H1 (cell line): ENCODE results near the gene MAP2K5. TPM values are rescaled to one million over a fixed set of nuclear protein-coding genes. Genes with fewer than 3 reads are reported as not detected.

ENCODE experiments used
- CTCF ChIA-PET: fragments of 300-600 bp; sonication (Branson Sonifier 250); formaldehyde crosslinking; loops from one replicate; lab custom pipeline; 2021; ENCODE audit not compliant: partially characterized antibody; lab: Charles Lee
- POLR2A ChIA-PET: fragments of 300-600 bp; sonication (Branson Sonifier 250); formaldehyde crosslinking; loops from one replicate; lab custom pipeline; 2021; ENCODE audit warnings: inconsistent platforms; ENCODE audit not compliant: partially characterized antibody; lab: Charles Lee
- DNase-seq, 2 experiments: peaks; one replicate each; pipeline versions ENCODE4 v3.0.0 to v3.0.0-alpha.2; 2010 to 2022; ENCODE audit warnings: low spot score in 2 of 2, low read depth in 1 of 2, mixed read lengths in 1 of 2
- FAIRE-seq: peaks from 2 replicates; lab custom pipeline; 2011; peaks lifted over from hg19 to GRCh38; lab: Jason Lieb, UNC
- H2AFZ ChIP-seq: 2 replicates; pipeline ENCODE4 v1.8.1; 2012; ENCODE audit warnings: low read length, inconsistent platforms
- H2AK5ac ChIP-seq: 2 replicates; pipeline ENCODE4 v1.6.1; 2013; ENCODE audit warnings: low read depth, low read length
- H2BK120ac ChIP-seq: replicated peaks from 2 replicates; pipeline ENCODE3; 2013; ENCODE audit warnings: low read depth, low read length, inconsistent platforms
- H2BK12ac ChIP-seq: 2 replicates; pipeline ENCODE4 v1.6.1; 2013; ENCODE audit warnings: low read depth, low read length
- H2BK15ac ChIP-seq: 2 replicates; pipeline ENCODE4 v1.6.1; 2013; ENCODE audit warnings: low read length
- H2BK20ac ChIP-seq: 2 replicates; pipeline ENCODE4 v1.6.1; 2013; ENCODE audit warnings: low read length
- H2BK5ac ChIP-seq: 2 replicates; pipeline ENCODE4 v1.6.1; 2013; ENCODE audit warnings: low read depth, low read length
- H3K14ac ChIP-seq: 2 replicates; pipeline ENCODE4 v1.6.1; 2013; ENCODE audit warnings: inconsistent platforms; ENCODE audit not compliant: insufficient read length
- H3K18ac ChIP-seq: 2 replicates; pipeline ENCODE4 v1.6.1; 2013; ENCODE audit warnings: low read length; ENCODE audit errors: extremely low read depth
- H3K23ac ChIP-seq: 2 replicates; pipeline ENCODE4 v1.6.1; 2013; ENCODE audit warnings: inconsistent platforms; ENCODE audit not compliant: insufficient read length
- H3K23me2 ChIP-seq: 2 replicates; pipeline ENCODE4 v1.6.1; 2013; ENCODE audit warnings: low read depth, low read length
- H3K27ac ChIP-seq: 2 replicates; pipeline ENCODE4 v1.6.1; 2011; ENCODE audit warnings: low read depth, low read length, inconsistent platforms
- H3K27me3 ChIP-seq, 4 experiments: replicated peaks in 1 of 4; 1 replicate in 1 of 4; 2 replicates in 3 of 4; pipeline versions ENCODE4 v1.6.1 to v1.8.1; 2011 to 2013; ENCODE audit warnings: low read length in 3 of 4, mild to moderate bottlenecking in 3 of 4, inconsistent platforms in 2 of 4, mixed read lengths in 2 of 4, moderate library complexity in 1 of 4; ENCODE audit not compliant: control insufficient read depth in 3 of 4, insufficient read depth in 3 of 4; ENCODE audit errors: extremely low read depth in 1 of 4
- H3K36me3 ChIP-seq, 4 experiments: 2 replicates each; pipeline versions ENCODE4 v1.6.1 to v1.8.1; 2011 to 2013; ENCODE audit warnings: mild to moderate bottlenecking in 4 of 4, low read length in 3 of 4, moderate library complexity in 2 of 4, control low read depth in 1 of 4, inconsistent platforms in 1 of 4; ENCODE audit not compliant: insufficient read depth in 4 of 4, control insufficient read depth in 2 of 4
- H3K4ac ChIP-seq: replicated peaks from 2 replicates; pipeline ENCODE3; 2013; ENCODE audit warnings: low read length, low read depth, mixed read lengths, inconsistent platforms; ENCODE audit not compliant: insufficient read length
- H3K4me1 ChIP-seq, 4 experiments: replicated peaks in 1 of 4; 1 replicate in 1 of 4; 2 replicates in 3 of 4; pipeline versions ENCODE4 v1.6.1 to v1.8.1; 2011 to 2013; ENCODE audit warnings: low read length in 3 of 4, inconsistent platforms in 2 of 4, mixed read lengths in 1 of 4; ENCODE audit not compliant: insufficient read depth in 4 of 4, control insufficient read depth in 3 of 4
- H3K4me2 ChIP-seq, 2 experiments: 2 replicates each; pipeline versions ENCODE4 v1.6.1 to v1.8.1; 2011 to 2013; ENCODE audit warnings: low read depth in 2 of 2, low read length in 2 of 2, control low read depth in 1 of 2, inconsistent platforms in 1 of 2, mild to moderate bottlenecking in 1 of 2; ENCODE audit not compliant: insufficient read depth in 1 of 2
- H3K4me3 ChIP-seq, 4 experiments: fragments of 200-600, 300-600 bp in 1 of 4; sonication (generic), shearing (Covaris generic), sonication (Bioruptor Twin) in 1 of 4; 2 replicates each; pipeline versions ENCODE4 v1.5.1 to v1.8.1; 2011 to 2016; ENCODE audit warnings: low read length in 4 of 4, low read depth in 3 of 4, control low read depth in 2 of 4, inconsistent platforms in 2 of 4, mild to moderate bottlenecking in 2 of 4, mixed read lengths in 1 of 4, moderate library complexity in 1 of 4; ENCODE audit not compliant: insufficient read depth in 2 of 4; ENCODE audit errors: extremely low read depth in 1 of 4
- H3K56ac ChIP-seq: replicated peaks from 2 replicates; pipeline ENCODE3; 2013; ENCODE audit warnings: low read depth, mild to moderate bottlenecking, mixed read lengths, low read length, inconsistent platforms; ENCODE audit not compliant: insufficient read length
- H3K79me1 ChIP-seq: 2 replicates; pipeline ENCODE4 v1.6.1; 2013; ENCODE audit warnings: low read depth, low read length, control low read depth
- H3K79me2 ChIP-seq, 2 experiments: 2 replicates each; pipeline versions ENCODE4 v1.6.1 to v1.8.1; 2012 to 2013; ENCODE audit warnings: low read length in 2 of 2, mild to moderate bottlenecking in 2 of 2, inconsistent platforms in 1 of 2; ENCODE audit not compliant: insufficient read depth in 2 of 2, control insufficient read depth in 1 of 2
- H3K9ac ChIP-seq, 4 experiments: replicated peaks in 1 of 4; 1 replicate in 1 of 4; 2 replicates in 3 of 4; pipeline versions ENCODE4 v1.6.1 to v1.8.1; 2011 to 2013; ENCODE audit warnings: low read depth in 3 of 4, low read length in 3 of 4, control low read depth in 2 of 4, mild to moderate bottlenecking in 2 of 4, moderate library complexity in 2 of 4, inconsistent platforms in 1 of 4; ENCODE audit errors: extremely low read depth in 1 of 4
- H3K9me3 ChIP-seq, 2 experiments: 2 replicates each; pipeline versions ENCODE4 v1.6.1 to v1.8.1; 2012 to 2013; ENCODE audit warnings: mild to moderate bottlenecking in 2 of 2, moderate library complexity in 2 of 2, control low read depth in 1 of 2, inconsistent platforms in 1 of 2, low read depth in 1 of 2, low read length in 1 of 2, mixed read lengths in 1 of 2; ENCODE audit not compliant: insufficient read depth in 2 of 2
- H4K20me1 ChIP-seq, 2 experiments: replicated peaks in 1 of 2; 2 replicates each; pipeline versions ENCODE3 to v1.8.1; 2011 to 2013; ENCODE audit warnings: inconsistent platforms in 2 of 2, low read length in 2 of 2, mild to moderate bottlenecking in 1 of 2; ENCODE audit not compliant: insufficient read depth in 2 of 2, control insufficient read depth in 1 of 2
- H4K5ac ChIP-seq: 2 replicates; pipeline ENCODE4 v1.6.1; 2013; ENCODE audit warnings: low read length, low read depth, mixed read lengths, inconsistent platforms; ENCODE audit not compliant: insufficient read length
- H4K8ac ChIP-seq: 2 replicates; pipeline ENCODE4 v1.8.0; 2013; ENCODE audit warnings: mild to moderate bottlenecking, moderate library complexity, low read length, inconsistent platforms; ENCODE audit not compliant: insufficient read depth; ENCODE audit errors: extremely low read depth
- H4K91ac ChIP-seq: replicated peaks from 2 replicates; pipeline ENCODE3; 2013; ENCODE audit warnings: low read length, mixed read lengths, inconsistent platforms; ENCODE audit not compliant: insufficient read length
- CBX5 ChIP-seq: fragments of 300-800, 300-1000 bp; sonication (generic); IDR thresholded peaks from 2 replicates; pipeline ENCODE4 v1.7.1; 2016; ENCODE audit warnings: antibody characterized with exemption, low read length, low read depth
- CREB1 ChIP-seq: IDR thresholded peaks from 2 replicates; pipeline ENCODE4 v1.6.1; 2012; ENCODE audit warnings: inconsistent platforms
- FOSL1 ChIP-seq: IDR thresholded peaks from 2 replicates; pipeline ENCODE4 v1.6.1; 2011; ENCODE audit warnings: mild to moderate bottlenecking, low read depth, low read length, moderate library complexity; ENCODE audit not compliant: insufficient read depth
- GTF2F1 ChIP-seq: IDR thresholded peaks from 2 replicates; pipeline ENCODE4 v1.6.1; 2012; ENCODE audit warnings: low read depth, low read length, improper control_type of control experiment, borderline replicate concordance
- NRF1 ChIP-seq: IDR thresholded peaks from 2 replicates; pipeline ENCODE4 v1.6.1; 2011; ENCODE audit warnings: mild to moderate bottlenecking, low read depth, low read length, improper control_type of control experiment
- PHF8 ChIP-seq: fragments of 200-600 bp; sonication (generic); conservative IDR thresholded peaks from 2 replicates; pipeline ENCODE4 v1.7.1; 2012; ENCODE audit warnings: low read depth, mild to moderate bottlenecking, inconsistent platforms, low read length, moderate library complexity
- POLR2AphosphoS5 ChIP-seq: IDR thresholded peaks from 2 replicates; pipeline ENCODE4 v1.6.1; 2011; ENCODE audit warnings: low read depth, low read length
- RBBP5 ChIP-seq: IDR thresholded peaks from 2 replicates; pipeline ENCODE4 v1.7.1; 2012; ENCODE audit warnings: low read depth, mild to moderate bottlenecking, inconsistent platforms, low read length, moderate library complexity, borderline replicate concordance
- SIRT6 ChIP-seq: IDR thresholded peaks from one replicate; pipeline ENCODE4 v1.7.1; 2012; ENCODE audit warnings: low read length, inconsistent platforms
- SP4 ChIP-seq: IDR thresholded peaks from 2 replicates; pipeline ENCODE4 v1.6.1; 2012; ENCODE audit warnings: low read length, inconsistent platforms
- TBP ChIP-seq: IDR thresholded peaks from 2 replicates; pipeline ENCODE4 v1.6.1; 2011; ENCODE audit warnings: low read depth, low read length, improper control_type of control experiment
- USF2 ChIP-seq: IDR thresholded peaks from 2 replicates; pipeline ENCODE4 v1.6.1; 2011; ENCODE audit warnings: low read length, improper control_type of control experiment
- YY1 ChIP-seq: IDR thresholded peaks from 2 replicates; pipeline ENCODE4 v1.6.1; 2011; ENCODE audit warnings: low read depth, mild to moderate bottlenecking, low read length
- WGBS, 2 experiments: shearing (Covaris generic) in 1 of 2; methylation state at CpG; one replicate each; pipeline versions ENCODE4 v1.1.6 to v1.1.7; 2013 to 2015; ENCODE audit warnings: low lambda C conversion rate in 2 of 2, mixed read lengths in 2 of 2, inconsistent platforms in 1 of 2, low coverage in 1 of 2, missing lambda C conversion rate in 1 of 2; ENCODE audit not compliant: insufficient replicate concordance in 2 of 2, insufficient coverage in 1 of 2, insufficient read length in 1 of 2; ENCODE audit errors: extremely low coverage in 1 of 2, missing lambda C conversion rate in 1 of 2; 5-methylcytosine and 5-hydroxymethylcytosine counted together
- polyA plus RNA-seq, 7 experiments: library from polyadenylated mRNA; depleted of rRNA in 3 of 7; stranded (reverse) in 5 of 7; unstranded in 2 of 7; fragments of >200 nt in 5 of 7; fragments of 200-250 nt in 2 of 7; gene quantifications; 1 replicate in 5 of 7; 2 replicates in 1 of 7; 4 replicates in 1 of 7; pipeline versions ENCODE4 v1.2.1 to v1.2.3, GENCODE V29; 2011 to 2013; ENCODE audit warnings: missing spikeins in 2 of 7, mixed read lengths in 2 of 7
- total RNA-seq: library from RNA; stranded (reverse); fragmentation: NEBNext Ultra II Directional; extraction: Animal tissue kit (Norgen Biotek cat#: 25700); gene quantifications from 2 replicates; pipeline ENCODE4 v1.2.1, GENCODE V29; 2021

Gene MAP2K5
- total and polyA plus RNA-seq, 2 of the 8 experiments (the other 6 are each of a cell fraction or from before 2014, with no cell fraction given) = 4.4 to 15.8 TPM

DNA sequence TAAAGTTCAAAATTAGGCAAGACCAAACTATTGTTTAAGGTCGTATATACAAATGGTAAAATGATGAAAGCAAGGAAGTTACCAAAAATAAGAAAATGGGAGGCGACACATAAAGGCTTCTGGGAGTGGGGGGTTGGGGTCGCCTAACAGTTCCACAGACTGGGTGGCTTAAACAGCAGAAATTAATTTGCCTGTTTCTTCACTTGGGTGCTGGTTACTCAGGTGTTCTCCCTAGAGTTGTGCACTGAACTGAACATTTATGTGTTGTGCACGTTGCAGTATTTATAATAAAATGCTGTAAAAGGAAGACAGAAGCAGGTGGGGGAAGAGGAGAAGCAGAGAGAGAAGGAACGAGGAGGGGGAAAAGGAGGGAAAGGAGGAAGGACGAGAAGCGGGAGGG lies 307.8 kb downstream of the MAP2K5 start:
- Histone ChIP-seq H2BK15ac (no peak overlapping the region), H3K4me1 (peaks cover 6 to 16% (median 9%) of the 10 kb centered on the region in 4 experiments; a peak in 5 of 7 replicates), H3K23ac (no peak overlapping the region), H3K56ac (no peak overlapping the region), H3K23me2 (no peaks in the 10 kb centered on the region), H3K27ac (no peak overlapping the region), H3K36me3 (no peaks in the 10 kb centered on the region), H2AK5ac (no peak overlapping the region), H3K27me3 (no peaks in the 10 kb centered on the region), H3K79me1 (no peaks in the 10 kb centered on the region), H3K4me2 (no peak overlapping the region), H3K14ac (no peak overlapping the region), H4K8ac (no peak overlapping the region), H3K18ac (no peak overlapping the region), H2BK5ac (no peak overlapping the region), H3K9ac (no peak overlapping the region), H2AFZ (no peak overlapping the region), H3K79me2 (no peaks in the 10 kb centered on the region), H2BK20ac (no peak overlapping the region), H3K4ac (no peak overlapping the region), H4K20me1 (no peaks in the 10 kb centered on the region), H2BK120ac (no peak overlapping the region), H3K4me3 (no peak overlapping the region), H3K9me3 (no peaks in the 10 kb centered on the region; a peak in 1 of 4 replicates), H4K5ac (no peak overlapping the region), H2BK12ac (no peak overlapping the region; the same call in 1 of the 2 replicates), H4K91ac (no peak overlapping the region)
- ChIA-PET CTCF (no interaction called here), POLR2A (no interaction called here)
- DNase-seq (no peak), FAIRE-seq (no peak)
- 75% methylated on average over 7 of the region's 7 CpGs; no CpG with 5 or more reads in 1 of the 2 experiments for WGBS, 2 experiments
- TF ChIP-seq SIRT6 = no peak
- no peak for TF ChIP-seq USF2
- no peak for TF ChIP-seq GTF2F1
- no peak for TF ChIP-seq POLR2AphosphoS5
- no peak for TF ChIP-seq CBX5
- no peak for TF ChIP-seq PHF8
- no peak for TF ChIP-seq YY1
- TF ChIP-seq NRF1 = no peak
- no peak for TF ChIP-seq SP4
- no peak for TF ChIP-seq FOSL1
- TF ChIP-seq CREB1 = no peak
- TF ChIP-seq TBP = no peak
- no peak for TF ChIP-seq RBBP5
